ENCODE results near the gene GNAL. TPM values are rescaled to one million over a fixed set of nuclear protein-coding genes. Genes with fewer than 3 reads are reported as not detected.

Gene GNAL
- total RNA-seq, 1 experiment from 2014 or later, result 4.6 TPM

GRCh38 chr18:11864471-11864870 lies 175.4 kb downstream of the GNAL start:
- DNase-seq (ENCODE audit: low read depth, low spot score), result no peak
- no peak for ATAC-seq
- Histone ChIP-seq H3K4me3 (replicated peaks in 1 of 2; ENCODE audit: low read depth in 1 of 2, low read length in 2 of 2) (no peak overlapping the region), H2AFZ (ENCODE audit: low read depth, low read length, poor library complexity, severe bottlenecking) (no peak overlapping the region), H3K79me2 (ENCODE audit: insufficient read depth, low read length) (no peaks in the 10 kb centered on the region), H3K9ac (ENCODE audit: low read length) (no peak overlapping the region), H3K27ac (ENCODE audit: low read depth, low read length) (no peak overlapping the region), H3K27me3 (ENCODE audit: insufficient read depth, low read length) (no peaks in the 10 kb centered on the region), H3K9me2 (ENCODE audit: insufficient read depth) (no peaks in the 10 kb centered on the region), H3K36me3 (ENCODE audit: control insufficient read depth in 1 of 2, insufficient read depth in 2 of 2, low read length in 2 of 2) (no peaks in the 10 kb centered on the region), H3K9me3 (ENCODE audit: control insufficient read depth in 1 of 2, insufficient read depth in 1 of 2, low read depth in 1 of 2, low read length in 2 of 2) (no peaks in the 10 kb centered on the region), H3K4me1 (ENCODE audit: control insufficient read depth in 1 of 2, insufficient read depth in 2 of 2, low read length in 2 of 2) (peaks cover 13 to 21% of the 10 kb centered on the region in 2 experiments), H4K20me1 (ENCODE audit: insufficient read depth) (no peaks in the 10 kb centered on the region), H3K4me2 (ENCODE audit: low read length) (no peak overlapping the region)
- RAD21 ChIA-PET (ENCODE audit: low non-redundant PET in 1 of 2, low total read pairs in 2 of 2, uncharacterized antibody in 2 of 2, unreplicated experiment in 2 of 2), result no interaction called here
- BruUV-seq (replicated peaks), result no TSS peak
- CTCF ChIA-PET, result no interaction called here
- TF ChIP-seq ZBTB33 (IDR thresholded peaks at IDR 0.05; ENCODE audit: extremely low read depth, insufficient replicate concordance, low read length), result no peak
- TF ChIP-seq RAD21 (IDR thresholded peaks at IDR 0.05; ENCODE audit: low read depth), result no peak
- no peak for TF ChIP-seq ATF3 (IDR thresholded peaks at IDR 0.05)
- TF ChIP-seq EZH2phosphoT487 (IDR thresholded peaks at IDR 0.05; ENCODE audit: borderline replicate concordance), result no peak
- no peak for TF ChIP-seq SIN3A (IDR thresholded peaks at IDR 0.05; ENCODE audit: low read depth)
- TF ChIP-seq ELF1 (IDR thresholded peaks at IDR 0.05; ENCODE audit: borderline replicate concordance, low read depth), result no peak
- TF ChIP-seq TCF7L2 (IDR thresholded peaks at IDR 0.05; ENCODE audit: borderline replicate concordance, extremely low read depth, insufficient read depth, insufficient read length), result no peak
- TF ChIP-seq SRF (IDR thresholded peaks at IDR 0.05; ENCODE audit: low read depth), result no peak
- no peak for TF ChIP-seq JUND (IDR thresholded peaks at IDR 0.05)
- TF ChIP-seq CTCF (IDR thresholded peaks at IDR 0.05 in 2 of 3, conservative IDR thresholded peaks at IDR 0.05 in 1 of 3; ENCODE audit: borderline replicate concordance in 1 of 3, insufficient read depth in 1 of 3, low read depth in 2 of 3, low read length in 2 of 3), result no peak
- no peak for TF ChIP-seq REST (IDR thresholded peaks at IDR 0.05; ENCODE audit: low read depth)
- TF ChIP-seq CEBPB (IDR thresholded peaks at IDR 0.05; ENCODE audit: low read depth), result no peak
- TF ChIP-seq POLR2AphosphoS5 (IDR thresholded peaks at IDR 0.05; ENCODE audit: low read depth, low read length), result no peak
- TF ChIP-seq FOSL1 (IDR thresholded peaks at IDR 0.05; ENCODE audit: low read depth), result no peak
- TF ChIP-seq SP1 (IDR thresholded peaks at IDR 0.05; ENCODE audit: low read depth), result no peak
- no peak for TF ChIP-seq POLR2A (IDR thresholded peaks at IDR 0.05; ENCODE audit: borderline replicate concordance, extremely low read depth, insufficient read depth, insufficient read length)
- TF ChIP-seq ZFX (IDR thresholded peaks at IDR 0.05), result no peak
- TF ChIP-seq YY1 (IDR thresholded peaks at IDR 0.05; ENCODE audit: extremely low read depth, insufficient replicate concordance, low read depth, low read length), result no peak
- no peak for TF ChIP-seq CBX3 (IDR thresholded peaks at IDR 0.05; ENCODE audit: low read depth)
- TF ChIP-seq ZNF274 (IDR thresholded peaks at IDR 0.05; ENCODE audit: low read depth, low read length), result no peak
- POLR2A ChIA-PET, result no interaction called here
- intact Hi-C loops (cut with micrococcal nuclease), result no loop called here

All from HCT116 (cell line).